K562 (cell line): ENCODE data around the gene FBL. TPM values are rescaled to one million over a fixed set of nuclear protein-coding genes. Genes with fewer than 3 reads are reported as not detected.

ENCODE experiments used
- ARID2 ChIP-seq: fragments of 450-650 bp; IDR thresholded peaks from 2 replicates; pipeline ENCODE4 v1.6.1; 2017; ENCODE audit warnings: antibody characterized with exemption, mild to moderate bottlenecking
- CTBP1 ChIP-seq: fragments of 450-650 bp; IDR thresholded peaks from 2 replicates; pipeline ENCODE4 v1.6.1; 2016; ENCODE audit warnings: borderline replicate concordance
- JUN ChIP-seq, 2 experiments: sonication (generic) in 1 of 2; formaldehyde crosslinking in 1 of 2; IDR thresholded peaks; 2 replicates each; pipeline versions ENCODE4 v1.6.1 to v1.8.0; 2012 to 2022; ENCODE audit warnings: borderline replicate concordance in 2 of 2, mild to moderate bottlenecking in 2 of 2, improper control_type of control experiment in 1 of 2, low read depth in 1 of 2, low read length in 1 of 2, missing genetic modification reagents in 1 of 2
- NFE2L1 ChIP-seq: fragments of 450-650 bp; IDR thresholded peaks from 2 replicates; pipeline ENCODE4 v1.6.1; 2016; ENCODE audit warnings: missing genetic modification characterization, low read depth, mild to moderate bottlenecking, missing compliant biosample characterization, moderate library complexity, borderline replicate concordance
- ZKSCAN8 ChIP-seq: fragments of 200-800 bp; sonication (Bioruptor generic); IDR thresholded peaks from 2 replicates; pipeline ENCODE4 v1.6.1; 2016; ENCODE audit warnings: missing genetic modification characterization, missing compliant biosample characterization
- ZNF121 ChIP-seq: sonication (generic); formaldehyde crosslinking; conservative IDR thresholded peaks from 2 replicates; pipeline ENCODE4 v1.8.0; 2022; ENCODE audit warnings: missing genetic modification reagents
- ZNF184 ChIP-seq: sonication (generic); formaldehyde crosslinking; IDR thresholded peaks from 2 replicates; pipeline ENCODE4 v1.5.0; 2020; ENCODE audit warnings: missing genetic modification reagents
- ZNF668 ChIP-seq: fragments of 250-450 bp; sonication (Bioruptor Pico); IDR thresholded peaks from 2 replicates; pipeline ENCODE4 v1.8.0; 2022; ENCODE audit warnings: mild to moderate bottlenecking, inconsistent platforms
- polyA plus RNA-seq, 8 experiments: library from polyadenylated mRNA; depleted of rRNA in 4 of 8; stranded (reverse) in 5 of 8; unstranded in 3 of 8; fragments of >200 nt; fragmentation: Nextera tagmentation in 2 of 8; fragmentation: Illumina TruSeq in 1 of 8; extraction: Ambion mirVana in 2 of 8; extraction: Trizol in 1 of 8; gene quantifications; 2 replicates each; pipeline versions ENCODE4 v1.2.1 to v1.2.3, GENCODE V29; 2011 to 2014; ENCODE audit warnings: inconsistent platforms in 1 of 8, missing spikeins in 1 of 8
- total RNA-seq, 7 experiments: library from RNA; depleted of rRNA in 6 of 7; stranded (reverse); fragments of >200 nt in 6 of 7; fragmentation: Illumina TruSeq in 2 of 7; extraction: Trizol in 2 of 7; gene quantifications; 2 replicates each; pipeline versions ENCODE4 v1.2.1 to v1.2.3, GENCODE V29; 2011 to 2021; ENCODE audit warnings: low replicate concordance in 1 of 7
- TF ChIP-seq, protein P1 (sequence below), 2 experiments: fragments of 450-650 bp in 1 of 2; sonication (generic) in 1 of 2; formaldehyde crosslinking in 1 of 2; IDR thresholded peaks; 2 replicates each; pipeline versions ENCODE4 v1.7.1 to v1.9.0; 2016 to 2022; ENCODE audit warnings: inconsistent platforms in 1 of 2, mild to moderate bottlenecking in 1 of 2, missing genetic modification reagents in 1 of 2
- TF ChIP-seq, protein P2 (sequence below): fragments of 450-650 bp; formaldehyde crosslinking; conservative IDR thresholded peaks from 2 replicates; pipeline ENCODE4 v1.4.0; 2022; ENCODE audit warnings: mild to moderate bottlenecking, missing genetic modification characterization
- TF ChIP-seq, protein P3 (sequence below): fragments of 250-450 bp; sonication (Bioruptor Pico); IDR thresholded peaks from 2 replicates; pipeline ENCODE4 v1.4.0; 2020; ENCODE audit warnings: borderline replicate concordance
- TF ChIP-seq, protein P4 (sequence below): fragments of 450-650 bp; formaldehyde crosslinking; IDR thresholded peaks from 2 replicates; pipeline ENCODE4 v1.4.0; 2022; ENCODE audit warnings: missing genetic modification characterization

The FBL gene
- total and polyA plus RNA-seq, 9 of the 15 experiments (the other 6 are each of a cell fraction or from before 2014, with no cell fraction given) = 201 to 1,696 (median 696) TPM

DNA sequence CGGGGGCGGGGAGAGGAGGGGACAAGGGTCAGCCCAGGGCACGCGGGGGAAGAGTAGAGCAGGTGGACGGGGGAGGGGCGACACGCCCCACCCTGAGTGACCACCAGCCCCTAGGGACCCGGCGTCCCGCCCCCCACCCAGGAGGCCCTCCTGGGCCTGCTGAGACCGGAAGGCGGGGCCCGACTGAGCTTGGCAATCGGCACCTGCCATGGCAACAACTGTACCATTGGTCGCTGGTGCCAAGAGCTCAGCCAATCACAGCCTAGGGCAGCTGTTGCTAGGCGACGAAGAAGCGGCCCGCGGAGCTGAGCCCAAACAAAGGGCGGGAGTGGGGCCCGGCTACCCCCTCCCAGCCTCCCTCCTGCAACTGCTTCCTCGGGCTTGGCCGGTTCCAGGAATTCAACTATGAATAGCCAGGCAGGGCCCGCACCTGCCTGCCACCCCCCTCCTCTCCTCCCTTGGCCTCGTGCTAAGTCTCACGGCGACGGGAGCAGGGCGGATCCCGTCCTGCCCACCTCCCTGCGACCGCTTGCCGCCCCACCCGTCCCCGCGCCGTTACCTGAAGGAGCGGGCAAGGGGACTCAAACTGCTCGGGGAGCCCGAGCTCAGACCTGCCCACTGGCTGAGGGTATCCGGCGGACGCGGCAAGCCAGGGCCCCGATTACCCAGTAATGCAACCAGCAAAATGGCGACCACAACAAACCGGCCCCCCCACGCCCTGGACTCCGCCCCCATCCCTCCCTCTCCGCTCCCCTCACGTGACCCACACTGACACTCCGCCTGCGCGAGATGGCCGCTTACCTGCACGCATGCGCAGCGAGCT is 12.5 kb downstream of the FBL start, which contains the start of gene DYRK1B (continued):
- TF ChIP-seq, protein P1, sequence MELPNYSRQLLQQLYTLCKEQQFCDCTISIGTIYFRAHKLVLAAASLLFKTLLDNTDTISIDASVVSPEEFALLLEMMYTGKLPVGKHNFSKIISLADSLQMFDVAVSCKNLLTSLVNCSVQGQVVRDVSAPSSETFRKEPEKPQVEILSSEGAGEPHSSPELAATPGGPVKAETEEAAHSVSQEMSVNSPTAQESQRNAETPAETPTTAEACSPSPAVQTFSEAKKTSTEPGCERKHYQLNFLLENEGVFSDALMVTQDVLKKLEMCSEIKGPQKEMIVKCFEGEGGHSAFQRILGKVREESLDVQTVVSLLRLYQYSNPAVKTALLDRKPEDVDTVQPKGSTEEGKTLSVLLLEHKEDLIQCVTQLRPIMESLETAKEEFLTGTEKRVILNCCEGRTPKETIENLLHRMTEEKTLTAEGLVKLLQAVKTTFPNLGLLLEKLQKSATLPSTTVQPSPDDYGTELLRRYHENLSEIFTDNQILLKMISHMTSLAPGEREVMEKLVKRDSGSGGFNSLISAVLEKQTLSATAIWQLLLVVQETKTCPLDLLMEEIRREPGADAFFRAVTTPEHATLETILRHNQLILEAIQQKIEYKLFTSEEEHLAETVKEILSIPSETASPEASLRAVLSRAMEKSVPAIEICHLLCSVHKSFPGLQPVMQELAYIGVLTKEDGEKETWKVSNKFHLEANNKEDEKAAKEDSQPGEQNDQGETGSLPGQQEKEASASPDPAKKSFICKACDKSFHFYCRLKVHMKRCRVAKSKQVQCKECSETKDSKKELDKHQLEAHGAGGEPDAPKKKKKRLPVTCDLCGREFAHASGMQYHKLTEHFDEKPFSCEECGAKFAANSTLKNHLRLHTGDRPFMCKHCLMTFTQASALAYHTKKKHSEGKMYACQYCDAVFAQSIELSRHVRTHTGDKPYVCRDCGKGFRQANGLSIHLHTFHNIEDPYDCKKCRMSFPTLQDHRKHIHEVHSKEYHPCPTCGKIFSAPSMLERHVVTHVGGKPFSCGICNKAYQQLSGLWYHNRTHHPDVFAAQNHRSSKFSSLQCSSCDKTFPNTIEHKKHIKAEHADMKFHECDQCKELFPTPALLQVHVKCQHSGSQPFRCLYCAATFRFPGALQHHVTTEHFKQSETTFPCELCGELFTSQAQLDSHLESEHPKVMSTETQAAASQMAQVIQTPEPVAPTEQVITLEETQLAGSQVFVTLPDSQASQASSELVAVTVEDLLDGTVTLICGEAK (IDR thresholded peaks at IDR 0.05) = no peak
- TF ChIP-seq, protein P1 (CRISPR knock-in tag; IDR thresholded peaks at IDR 0.05) = no peak
- TF ChIP-seq, protein P2, sequence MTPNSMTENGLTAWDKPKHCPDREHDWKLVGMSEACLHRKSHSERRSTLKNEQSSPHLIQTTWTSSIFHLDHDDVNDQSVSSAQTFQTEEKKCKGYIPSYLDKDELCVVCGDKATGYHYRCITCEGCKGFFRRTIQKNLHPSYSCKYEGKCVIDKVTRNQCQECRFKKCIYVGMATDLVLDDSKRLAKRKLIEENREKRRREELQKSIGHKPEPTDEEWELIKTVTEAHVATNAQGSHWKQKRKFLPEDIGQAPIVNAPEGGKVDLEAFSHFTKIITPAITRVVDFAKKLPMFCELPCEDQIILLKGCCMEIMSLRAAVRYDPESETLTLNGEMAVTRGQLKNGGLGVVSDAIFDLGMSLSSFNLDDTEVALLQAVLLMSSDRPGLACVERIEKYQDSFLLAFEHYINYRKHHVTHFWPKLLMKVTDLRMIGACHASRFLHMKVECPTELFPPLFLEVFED (CRISPR knock-in tag) = peak; percentile 59; the same call in 1 of the 2 replicates
- TF ChIP-seq ZNF121 (CRISPR knock-in tag) = no peak
- TF ChIP-seq NFE2L1 (tag) = no peak
- no peak for TF ChIP-seq JUN (IDR thresholded peaks at IDR 0.05; ENCODE audit: borderline replicate concordance, low read depth, low read length)
- no peak for TF ChIP-seq JUN (CRISPR knock-in tag; IDR thresholded peaks at IDR 0.05; ENCODE audit: borderline replicate concordance)
- TF ChIP-seq, protein P3, sequence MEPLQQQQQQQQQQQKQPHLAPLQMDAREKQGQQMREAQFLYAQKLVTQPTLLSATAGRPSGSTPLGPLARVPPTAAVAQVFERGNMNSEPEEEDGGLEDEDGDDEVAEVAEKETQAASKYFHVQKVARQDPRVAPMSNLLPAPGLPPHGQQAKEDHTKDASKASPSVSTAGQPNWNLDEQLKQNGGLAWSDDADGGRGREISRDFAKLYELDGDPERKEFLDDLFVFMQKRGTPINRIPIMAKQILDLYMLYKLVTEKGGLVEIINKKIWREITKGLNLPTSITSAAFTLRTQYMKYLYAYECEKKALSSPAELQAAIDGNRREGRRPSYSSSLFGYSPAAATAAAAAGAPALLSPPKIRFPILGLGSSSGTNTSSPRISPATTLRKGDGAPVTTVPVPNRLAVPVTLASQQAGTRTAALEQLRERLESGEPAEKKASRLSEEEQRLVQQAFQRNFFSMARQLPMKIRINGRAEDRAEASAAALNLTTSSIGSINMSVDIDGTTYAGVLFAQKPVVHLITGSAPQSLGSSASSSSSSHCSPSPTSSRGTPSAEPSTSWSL (CRISPR knock-in tag) = no peak
- TF ChIP-seq ARID2 = no peak
- TF ChIP-seq CTBP1 = peak; percentile 52; the same call in 1 of the 2 replicates
- TF ChIP-seq, protein P4, sequence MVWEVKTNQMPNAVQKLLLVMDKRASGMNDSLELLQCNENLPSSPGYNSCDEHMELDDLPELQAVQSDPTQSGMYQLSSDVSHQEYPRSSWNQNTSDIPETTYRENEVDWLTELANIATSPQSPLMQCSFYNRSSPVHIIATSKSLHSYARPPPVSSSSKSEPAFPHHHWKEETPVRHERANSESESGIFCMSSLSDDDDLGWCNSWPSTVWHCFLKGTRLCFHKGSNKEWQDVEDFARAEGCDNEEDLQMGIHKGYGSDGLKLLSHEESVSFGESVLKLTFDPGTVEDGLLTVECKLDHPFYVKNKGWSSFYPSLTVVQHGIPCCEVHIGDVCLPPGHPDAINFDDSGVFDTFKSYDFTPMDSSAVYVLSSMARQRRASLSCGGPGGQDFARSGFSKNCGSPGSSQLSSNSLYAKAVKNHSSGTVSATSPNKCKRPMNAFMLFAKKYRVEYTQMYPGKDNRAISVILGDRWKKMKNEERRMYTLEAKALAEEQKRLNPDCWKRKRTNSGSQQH (CRISPR knock-in tag) = peak; percentile 63; the same call in 1 of the 2 replicates
- no peak for TF ChIP-seq ZNF184 (CRISPR knock-in tag)
- TF ChIP-seq ZKSCAN8 (CRISPR knock-in tag) = no peak
- no peak for TF ChIP-seq ZNF668 (CRISPR knock-in tag)
